H54 (cell line): ENCODE measurements around the gene NOC3L.
"Not testable (repeated sequence)": the region's sequence is repeated elsewhere in the genome, so short reads cannot be mapped to it uniquely, and the experiment has no call there.

ENCODE experiments used
- DNase-seq: peaks from one replicate; pipeline ENCODE4 v3.0.0; 2011; ENCODE audit warnings: low spot score, mixed read lengths; ENCODE audit not compliant: insufficient read length
- FAIRE-seq: peaks from 3 replicates; lab custom pipeline; 2011; peaks lifted over from hg19 to GRCh38; lab: Jason Lieb, UNC
- POLR2A ChIP-seq: IDR thresholded peaks from 2 replicates; pipeline ENCODE4 v1.6.1; 2011; ENCODE audit warnings: low read depth, mild to moderate bottlenecking, low read length

The NOC3L gene

GRCh38 chr10:94362360-94363250 lies at the start of gene NOC3L:
NOC3L (minus strand) TSS chr10:94362939; CDS start chr10:94362838, 101 bp downstream.
- FAIRE-seq = peak; percentile 96
- TF ChIP-seq POLR2A = peak; percentile 89

GRCh38 chr10:94412449-94412848 lies 49.7 kb upstream of the NOC3L start:
- TF ChIP-seq POLR2A = no peak
- no peak for FAIRE-seq
- no peak for DNase-seq

More at GRCh38 chr10:94362360-94363250, at the start of gene NOC3L:
- peak; percentile 94 for DNase-seq

- DNase-seq = no peak
- FAIRE-seq = peak; percentile 72
- no peak for TF ChIP-seq POLR2A
These were observed 48.6 kb upstream of the NOC3L start for GRCh38 chr10:94411304-94411703.

- DNase-seq (no peak), FAIRE-seq (peak; percentile 73)
- TF ChIP-seq POLR2A = no peak
These were observed 46.4 kb upstream of the NOC3L start for GRCh38 chr10:94409021-94409657.

GRCh38 chr10:94407668-94408067 lies 44.9 kb upstream of the NOC3L start:
- FAIRE-seq (peak; percentile 84), DNase-seq (no peak)
- no peak for TF ChIP-seq POLR2A

- DNase-seq = no peak
- FAIRE-seq = no peak
- TF ChIP-seq POLR2A = no peak
These were observed 42.7 kb upstream of the NOC3L start for GRCh38 chr10:94405406-94405805.

- TF ChIP-seq POLR2A = no peak
- FAIRE-seq (peak; percentile 74), DNase-seq (peak; percentile 54)
These were observed 40.9 kb upstream of the NOC3L start for GRCh38 chr10:94403380-94404213.

- FAIRE-seq (no peak), DNase-seq (peak; percentile 38)
- TF ChIP-seq POLR2A = no peak
These were observed 40.2 kb upstream of the NOC3L start for GRCh38 chr10:94402843-94403379.

GRCh38 chr10:94402204-94402842 lies 39.6 kb upstream of the NOC3L start, which contains the start of gene TBC1D12:
TBC1D12 (plus strand) TSS chr10:94402541; CDS start chr10:94402614, 73 bp downstream.
- DNase-seq (peak; percentile 93), FAIRE-seq (peak; percentile 98)
- TF ChIP-seq POLR2A = peak; percentile 80

GRCh38 chr10:94398762-94399161 lies 36.0 kb upstream of the NOC3L start:
- DNase-seq (no peak), FAIRE-seq (no peak)
- TF ChIP-seq POLR2A = no peak

GRCh38 chr10:94397549-94398370 lies 35.0 kb upstream of the NOC3L start:
- TF ChIP-seq POLR2A = no peak
- FAIRE-seq (peak; percentile 96), DNase-seq (peak; percentile 63)

- not testable (repeated sequence) for DNase-seq, FAIRE-seq
These were observed 29.4 kb upstream of the NOC3L start for GRCh38 chr10:94392117-94392516.

- not testable (repeated sequence) for FAIRE-seq, DNase-seq
These were observed 23.0 kb upstream of the NOC3L start for GRCh38 chr10:94385733-94386132.
